HG03064 (cell line): ENCODE measurements around the gene FN1.

Experiments
- ATAC-seq: cut with Tn5 transposase; IDR thresholded peaks from one replicate; pipeline ENCODE4 v1.9.1; 2021; ENCODE audit warnings: low read depth; ENCODE audit not compliant: unreplicated experiment

Gene FN1

DNA sequence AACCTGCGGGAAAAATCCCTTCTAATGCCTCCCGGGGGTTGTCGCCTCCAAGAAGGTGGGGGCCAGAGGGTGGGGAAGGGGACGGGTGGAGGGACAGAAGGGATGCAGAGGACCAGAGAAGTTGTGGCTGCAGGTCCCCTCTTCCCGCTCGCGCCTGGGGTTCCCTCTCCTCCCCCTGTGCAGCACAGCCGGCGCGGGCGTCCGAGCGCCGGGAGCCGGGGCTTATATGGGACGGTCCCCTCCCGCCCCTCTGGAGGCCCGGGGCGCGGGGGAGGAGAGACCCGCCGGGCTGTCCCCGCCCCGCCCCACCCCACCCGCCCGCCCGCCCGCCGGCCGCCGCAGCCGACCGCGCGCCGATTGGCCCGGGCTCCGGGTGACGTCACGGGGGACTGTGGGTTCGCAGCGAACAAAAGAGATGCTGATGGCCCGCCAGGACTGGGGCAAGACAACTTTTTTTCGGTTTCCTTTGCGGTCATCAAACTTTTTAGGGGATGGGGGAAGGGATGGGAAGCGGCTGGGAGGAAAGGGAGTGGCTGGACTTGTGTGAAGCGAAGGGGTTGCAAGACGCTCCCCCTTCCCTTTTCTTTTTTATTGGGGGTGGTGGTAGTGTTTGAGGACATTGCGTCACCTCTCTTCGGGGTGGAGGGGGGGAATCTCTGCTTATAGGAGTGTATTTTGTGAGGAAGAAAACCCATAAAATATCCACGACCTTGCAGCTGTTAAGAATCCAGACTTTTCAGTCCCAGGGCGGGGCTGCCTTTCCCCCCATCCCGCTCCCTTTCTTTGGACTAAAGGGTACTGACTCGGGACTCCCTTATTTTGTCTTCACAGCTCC, at the start of gene FN1:
Gene FN1, minus strand, starts transcription at position 199 of the 835 bp plus-strand sequence. CDS start 266 bp downstream, outside the sequence.
- peak; percentile 61 for ATAC-seq

DNA sequence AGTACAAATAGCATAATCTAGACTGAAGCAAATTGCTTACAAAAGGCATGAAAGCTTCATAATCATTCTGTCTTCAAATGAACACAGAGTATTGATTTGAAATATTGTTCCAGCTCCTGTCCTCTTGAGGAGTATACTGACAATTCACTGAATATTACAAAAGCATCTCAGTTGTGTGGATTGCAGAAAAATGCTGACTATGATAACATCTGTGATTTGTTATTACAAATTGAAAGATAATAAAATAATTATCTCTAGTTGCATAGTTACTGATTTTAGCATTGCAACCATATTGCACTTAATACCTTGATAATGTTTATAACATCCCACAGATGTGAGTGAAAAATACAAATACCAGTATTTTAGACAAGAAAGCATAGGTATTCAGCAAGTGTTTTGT, 49.2 kb upstream of the FN1 start:
- no peak for ATAC-seq

DNA sequence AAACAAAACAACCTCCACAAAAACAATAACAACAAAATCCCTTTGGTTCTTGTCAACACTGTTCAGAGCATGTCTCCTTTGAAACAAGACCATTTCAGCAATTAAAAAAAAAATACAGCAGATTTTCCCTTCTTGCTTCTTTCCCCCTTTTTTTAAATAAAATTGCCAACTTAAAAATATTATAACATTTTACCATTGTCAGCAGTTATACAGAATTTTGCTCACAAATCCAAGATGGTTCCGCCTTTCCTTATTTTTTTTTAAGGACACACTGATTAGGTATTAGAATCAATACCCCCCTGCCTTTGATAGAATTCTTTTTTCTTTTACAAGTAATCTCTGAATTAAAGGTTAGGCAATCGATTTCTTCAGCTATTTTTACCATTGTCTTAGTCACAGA, 48.7 kb upstream of the FN1 start:
- ATAC-seq, result no peak

DNA sequence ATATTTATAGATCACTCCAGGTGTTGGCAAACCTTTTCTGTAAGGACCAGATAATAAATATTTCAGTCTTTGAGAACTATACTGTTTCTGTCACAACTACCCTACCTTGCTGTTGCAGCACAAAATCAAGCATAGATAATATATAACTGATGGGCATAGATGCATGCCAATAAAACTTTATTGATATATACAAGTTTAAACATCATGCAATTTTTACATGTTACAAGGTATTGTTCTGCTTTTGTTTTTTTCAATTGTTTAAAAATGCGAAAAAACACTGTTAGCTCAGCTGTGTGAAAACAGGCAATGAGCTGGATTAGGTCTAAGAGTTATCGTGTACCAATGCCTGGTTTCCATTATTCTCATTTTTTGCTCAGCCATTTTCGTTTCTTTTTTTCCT, 47.6 kb upstream of the FN1 start:
- ATAC-seq, result no peak

DNA sequence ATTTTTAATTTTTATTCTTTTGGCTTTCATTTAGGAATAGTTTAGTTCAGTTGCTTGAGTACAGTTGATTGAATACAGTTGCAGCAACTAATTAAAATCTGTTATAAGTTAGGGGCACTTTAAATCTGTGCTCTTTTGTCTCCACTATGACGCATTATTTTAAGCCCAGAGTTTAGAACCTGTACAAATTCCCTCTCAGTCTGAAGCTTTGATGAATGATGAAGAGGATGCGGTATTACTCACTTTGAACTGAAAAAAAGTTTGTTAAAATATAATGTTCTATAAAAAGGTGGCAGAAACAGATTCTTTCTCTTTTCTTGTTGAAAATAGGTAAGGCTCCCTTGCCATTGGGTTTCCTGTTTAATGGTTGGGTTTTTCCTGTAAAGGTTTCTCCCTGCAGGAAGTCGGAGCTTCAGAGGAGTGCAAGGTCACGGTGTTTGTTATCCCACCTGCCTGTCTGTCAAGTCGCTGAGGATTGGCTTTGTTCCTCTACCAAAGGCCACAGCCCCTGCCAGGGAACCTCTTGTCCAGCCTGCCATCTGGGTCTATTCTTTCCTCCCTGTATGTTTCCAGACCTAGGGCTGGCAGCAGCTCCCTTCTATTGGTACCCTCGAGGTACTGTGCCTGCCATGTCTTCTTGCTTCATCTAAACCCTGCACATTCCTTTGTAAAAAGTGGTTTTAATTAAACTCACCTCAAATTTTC, 43.8 kb upstream of the FN1 start:
- ATAC-seq, result no peak

DNA sequence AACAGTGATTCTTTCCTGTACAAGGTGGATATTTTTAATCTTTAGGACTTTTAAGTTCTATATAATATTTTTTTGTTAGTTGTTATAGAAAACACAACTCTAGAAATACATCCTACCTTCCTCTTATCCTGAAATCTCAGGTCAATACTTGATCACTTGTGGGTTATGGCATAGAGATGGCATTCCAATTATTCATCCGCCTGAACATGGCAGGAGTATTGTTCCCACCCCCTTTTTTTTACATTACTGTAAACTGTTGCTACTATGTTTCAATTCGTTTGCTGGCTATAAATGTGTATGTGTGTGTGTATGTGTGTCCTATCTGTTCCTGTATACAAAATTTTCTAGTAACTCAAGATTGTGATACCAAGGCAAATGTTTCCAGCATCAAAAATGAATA, 43.3 kb upstream of the FN1 start:
- no peak for ATAC-seq

DNA sequence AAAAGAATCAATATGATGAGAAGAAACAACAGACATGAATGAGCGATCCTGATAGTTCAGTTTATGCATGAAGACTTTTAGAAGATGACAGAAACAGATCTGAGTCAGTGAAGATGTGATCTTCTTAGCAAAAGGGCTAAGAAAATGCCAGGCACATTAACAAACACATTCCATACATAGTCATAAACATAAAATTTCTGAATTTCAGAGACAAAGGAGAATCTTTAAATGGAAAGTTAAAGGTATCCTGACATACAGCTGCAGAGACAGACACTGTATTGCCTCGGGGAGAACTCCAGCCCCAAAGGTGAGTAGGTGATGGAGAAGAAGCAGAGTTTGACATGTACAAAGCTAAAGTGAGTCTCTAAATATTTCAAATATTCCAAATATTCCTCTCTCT, 40.6 kb upstream of the FN1 start:
- ATAC-seq, result no peak

GRCh38 chr2:215466097-215466909, 30.4 kb upstream of the FN1 start:
- no peak for ATAC-seq

GRCh38 chr2:215465256-215465655, 29.4 kb upstream of the FN1 start:
- no peak for ATAC-seq

DNA sequence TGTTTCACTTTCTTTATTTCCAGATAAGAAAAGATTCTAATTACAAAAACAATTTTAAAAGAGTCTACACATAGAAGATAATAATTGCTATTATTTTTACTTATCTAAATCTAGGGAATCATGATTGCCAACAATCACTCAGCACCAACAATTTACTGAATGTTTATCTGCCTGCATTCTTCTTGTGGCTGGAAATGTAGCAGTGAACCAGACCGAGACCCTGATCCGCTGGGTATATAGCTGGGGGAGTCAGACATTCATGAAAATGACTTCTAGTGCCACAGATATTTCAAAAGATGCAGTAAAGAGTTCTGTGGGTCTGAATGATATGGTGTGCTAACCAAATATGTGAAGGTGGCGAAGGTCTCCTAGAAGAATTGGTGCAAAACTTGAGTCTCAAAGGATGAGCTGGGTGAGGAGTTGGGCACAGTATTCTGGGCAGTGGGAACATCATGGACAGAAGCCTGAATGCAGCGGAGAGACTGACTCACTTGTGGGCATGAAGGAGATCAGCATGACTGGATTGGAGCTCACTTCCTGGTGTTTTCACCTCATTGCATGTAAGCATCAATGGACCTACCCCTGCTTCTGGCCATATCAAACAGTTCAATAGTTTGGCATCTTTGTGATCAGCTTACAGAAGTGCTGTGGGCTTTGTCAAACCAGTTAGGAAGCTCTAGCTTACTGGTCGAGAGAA, 26.1 kb upstream of the FN1 start:
- ATAC-seq, result no peak

DNA sequence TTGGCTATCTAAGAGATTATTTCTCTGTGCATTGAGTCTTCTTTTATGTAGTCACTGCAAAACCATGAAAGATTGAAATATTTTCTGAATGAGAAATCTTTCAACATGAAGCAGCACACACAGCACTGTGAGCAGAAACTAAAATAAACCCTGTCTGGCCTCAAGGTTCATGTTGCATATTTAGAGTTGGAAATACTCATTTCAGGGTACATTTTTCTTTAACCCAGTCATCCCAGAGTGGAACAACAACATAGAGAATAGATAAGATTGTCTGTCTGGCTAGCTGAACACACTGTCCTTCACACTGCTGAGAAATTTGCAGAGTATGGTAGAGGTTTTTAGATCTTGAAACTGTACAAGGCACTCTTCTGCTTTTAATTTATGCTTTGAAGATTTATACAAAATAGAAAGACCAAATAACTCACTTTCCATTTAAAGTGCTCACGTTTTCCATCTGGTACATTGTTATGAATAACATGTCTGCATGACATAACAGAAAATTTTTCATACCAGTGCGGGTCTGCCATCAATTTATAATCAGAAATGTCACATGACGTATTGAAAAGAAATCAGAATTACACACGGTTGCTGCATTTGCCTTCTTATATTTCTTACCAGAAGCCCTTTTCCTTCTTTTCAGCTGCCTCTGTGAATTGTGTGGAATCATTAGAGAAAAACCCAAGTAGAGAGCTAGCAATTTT, 25.0 kb upstream of the FN1 start:
- ATAC-seq, result no peak

DNA sequence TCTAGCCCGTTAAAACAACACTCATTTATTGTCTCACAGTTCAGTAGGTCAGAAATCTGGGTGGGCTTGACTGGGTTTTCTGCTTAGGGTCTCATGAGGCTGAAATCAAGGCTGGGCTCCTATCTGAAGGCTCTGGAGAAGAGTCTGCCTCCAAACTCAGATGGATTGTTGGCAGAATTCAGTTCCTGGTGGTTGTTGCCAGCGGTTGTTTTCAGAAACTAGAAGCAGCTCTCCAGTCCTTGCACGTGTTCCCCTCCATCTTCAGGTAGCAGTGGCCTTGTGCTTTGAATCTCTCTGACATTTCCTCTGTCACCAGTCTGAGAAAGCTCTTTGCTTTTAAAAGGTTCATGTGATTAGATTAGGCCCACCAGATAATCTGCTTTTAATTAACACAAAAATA, 20.1 kb upstream of the FN1 start:
- no peak for ATAC-seq

GRCh38 chr2:215454519-215455246, 18.8 kb upstream of the FN1 start:
- peak; percentile 78 for ATAC-seq

GRCh38 chr2:215452725-215453124, 16.9 kb upstream of the FN1 start:
- no peak for ATAC-seq

GRCh38 chr2:215451012-215451756, 15.3 kb upstream of the FN1 start:
- no peak for ATAC-seq

DNA sequence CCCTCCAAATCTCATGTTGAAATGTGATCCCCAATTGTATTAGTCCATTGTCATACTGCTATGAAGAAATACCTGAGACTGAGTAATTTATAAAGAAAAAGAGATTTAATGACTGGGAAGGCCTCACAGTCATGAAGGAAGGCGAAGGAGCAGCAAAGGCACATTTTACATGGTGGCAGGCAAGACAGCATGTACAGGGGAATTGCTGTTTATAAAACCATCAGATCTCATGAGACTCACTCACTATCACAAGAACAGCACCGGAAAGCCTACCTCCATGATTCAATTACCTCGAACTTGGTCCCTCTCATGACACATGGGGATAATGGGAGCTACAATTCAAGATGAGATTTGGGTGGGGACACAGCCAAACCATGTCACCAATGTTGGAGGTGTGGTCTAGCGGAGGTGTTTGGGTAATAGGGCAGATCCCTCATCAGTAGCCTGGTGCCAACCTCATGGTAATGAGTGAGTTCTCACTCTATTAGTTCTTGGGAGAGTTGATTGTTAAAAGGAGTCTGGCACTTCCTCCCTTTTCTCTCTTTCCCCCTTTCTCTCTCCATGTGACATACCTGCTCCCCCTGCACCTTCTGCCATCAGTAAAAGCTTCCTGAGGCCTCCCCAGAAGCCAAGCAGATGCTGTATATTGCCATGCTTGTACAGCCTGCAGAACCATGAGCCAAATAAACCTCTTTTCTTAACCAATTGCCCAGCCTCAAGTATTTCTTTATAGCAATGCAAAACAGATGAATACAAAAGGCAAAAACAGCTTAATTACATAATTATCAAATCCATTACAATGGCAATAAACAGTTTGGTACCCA, 14.5 kb upstream of the FN1 start:
- no peak for ATAC-seq

- no peak for ATAC-seq
These were observed 11.8 kb upstream of the FN1 start for GRCh38 chr2:215447673-215448081.

DNA sequence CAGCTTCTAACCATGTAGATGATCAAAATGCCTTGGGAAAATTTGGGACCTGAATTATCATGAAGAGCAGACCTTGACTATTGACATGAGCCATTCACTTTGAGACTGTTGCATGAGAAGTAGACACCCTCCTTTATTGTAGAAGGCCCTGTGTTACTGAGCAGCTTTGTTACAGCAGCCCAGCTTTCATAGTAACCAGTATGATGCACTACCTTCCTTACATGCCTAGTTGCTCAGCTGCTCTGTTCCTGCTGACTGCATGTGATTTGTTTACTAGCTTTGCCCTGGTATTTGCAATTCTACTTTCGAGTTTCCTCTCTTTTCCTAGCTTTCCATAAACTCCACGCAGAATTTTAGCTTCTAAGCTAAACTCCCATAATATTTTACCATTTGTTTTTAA, 11.2 kb upstream of the FN1 start:
- ATAC-seq, result no peak
